B cell (primary cell): ENCODE measurements around the gene KIAA1586. TPM values are rescaled to one million over a fixed set of nuclear protein-coding genes. Genes with fewer than 3 reads are reported as not detected.

Experiments
- ATAC-seq: fragments of 200-7000 bp; cut with Tn5 transposase; one replicate; pipeline ENCODE4 v1.10.0; 2021; ENCODE audit warnings: low read depth, mild to moderate bottlenecking, moderate number of reproducible peaks, moderate library complexity
- CTCF ChIA-PET: fragments of 350-600 bp; sonication (Branson Sonifier 250); formaldehyde crosslinking; loops from one replicate; lab custom pipeline; 2021; ENCODE audit warnings: antibody characterized with exemption, inconsistent platforms; lab: Charles Lee
- POLR2A ChIA-PET: fragments of 350-600 bp; sonication (Branson Sonifier 250); formaldehyde crosslinking; loops from one replicate; lab custom pipeline; 2021; ENCODE audit warnings: antibody characterized with exemption; lab: Charles Lee
- DNase-seq: peaks from one replicate; pipeline ENCODE4 v3.0.0; 2013
- H2AFZ ChIP-seq: 2 replicates; pipeline ENCODE4 v1.6.1; 2012; ENCODE audit warnings: mild to moderate bottlenecking, low read depth, low read length; ENCODE audit not compliant: insufficient read depth, poor library complexity, severe bottlenecking
- H3K27ac ChIP-seq, 2 donors: 1 replicate in 1 of 2; 2 replicates in 1 of 2; pipeline ENCODE4 v1.5.1; 2012 to 2013; ENCODE audit warnings: low read length in 2 of 2, mild to moderate bottlenecking in 2 of 2, moderate library complexity in 1 of 2
- H3K27me3 ChIP-seq, 4 experiments: fragments of 200-600 bp in 1 of 4; sonication (generic) in 1 of 4; replicated peaks in 1 of 4; 1 replicate in 2 of 4; 2 replicates in 2 of 4; pipeline versions ENCODE4 v1.6.1 to v1.7.0; 2013 to 2016; ENCODE audit warnings: low read length in 3 of 4, mild to moderate bottlenecking in 2 of 4, mixed read lengths in 1 of 4, moderate library complexity in 1 of 4; ENCODE audit not compliant: insufficient read depth in 4 of 4, control insufficient read depth in 3 of 4; ENCODE audit errors: control extremely low read depth in 1 of 4
- H3K36me3 ChIP-seq, 2 experiments: replicated peaks in 1 of 2; 1 replicate in 1 of 2; 2 replicates in 1 of 2; pipeline versions ENCODE4 v1.6.1 to v1.7.1; 2013; ENCODE audit warnings: low read length in 1 of 2; ENCODE audit not compliant: insufficient read depth in 2 of 2, control insufficient read depth in 1 of 2; ENCODE audit errors: control extremely low read depth in 1 of 2, extremely low read depth in 1 of 2
- H3K4me1 ChIP-seq, 2 donors: fragments of 200-600 bp in 1 of 2; sonication (generic) in 1 of 2; 1 replicate in 1 of 2; 2 replicates in 1 of 2; pipeline versions ENCODE4 v1.5.1 to v1.6.1; 2013 to 2017; ENCODE audit warnings: low read length in 2 of 2; ENCODE audit not compliant: control insufficient read depth in 2 of 2, insufficient read depth in 2 of 2
- H3K4me2 ChIP-seq: replicated peaks from 2 replicates; pipeline ENCODE3; 2012; ENCODE audit warnings: mild to moderate bottlenecking, low read depth, low read length; ENCODE audit not compliant: poor library complexity, severe bottlenecking
- H3K4me3 ChIP-seq, 5 experiments: fragments of 200-600 bp in 1 of 5; sonication (generic) in 1 of 5; 1 replicate in 3 of 5; 2 replicates in 2 of 5; pipeline versions ENCODE4 v1.5.1 to v1.7.0; 2011 to 2016; ENCODE audit warnings: low read length in 4 of 5, mild to moderate bottlenecking in 4 of 5, low read depth in 2 of 5, control low read depth in 1 of 5, moderate library complexity in 1 of 5; ENCODE audit not compliant: insufficient read depth in 1 of 5; ENCODE audit errors: control extremely low read depth in 1 of 5, extremely low read depth in 1 of 5
- H3K79me2 ChIP-seq: fragments of 200-600 bp; sonication (generic); one replicate; pipeline ENCODE4 v1.6.0; 2016; ENCODE audit warnings: low read length; ENCODE audit not compliant: control insufficient read depth, insufficient read depth
- H3K9ac ChIP-seq: fragments of 200-600 bp; sonication (generic); 2 replicates; pipeline ENCODE4 v1.6.1; 2017; ENCODE audit warnings: mild to moderate bottlenecking, low read length, moderate library complexity
- H3K9me3 ChIP-seq, 3 donors: one replicate each; pipeline versions ENCODE4 v1.6.1 to v1.7.1; 2013; ENCODE audit warnings: low read length in 2 of 3; ENCODE audit not compliant: control insufficient read depth in 2 of 3, insufficient read depth in 1 of 3; ENCODE audit errors: control extremely low read depth in 1 of 3
- H4K20me1 ChIP-seq: 2 replicates; pipeline ENCODE4 v1.6.0; 2012; ENCODE audit warnings: mild to moderate bottlenecking, low read length; ENCODE audit not compliant: insufficient read depth, control insufficient read depth, poor library complexity, severe bottlenecking
- H3K27ac Mint-ChIP-seq: one replicate; pipeline ENCODE4 v1.8.0; 2021; ENCODE audit warnings: mixed read lengths
- H3K27me3 Mint-ChIP-seq: one replicate; pipeline ENCODE4 v1.8.0; 2021; ENCODE audit warnings: mixed read lengths
- H3K4me1 Mint-ChIP-seq: one replicate; pipeline ENCODE4 v1.8.0; 2021; ENCODE audit warnings: mixed read lengths
- H3K4me3 Mint-ChIP-seq: one replicate; pipeline ENCODE4 v1.8.0; 2021; ENCODE audit warnings: mixed read lengths
- H3K9me3 Mint-ChIP-seq: one replicate; pipeline ENCODE4 v1.8.0; 2022; ENCODE audit warnings: mixed read lengths; ENCODE audit not compliant: insufficient read depth
- CTCF ChIP-seq: fragments of 200-600 bp; IDR thresholded peaks from one replicate; pipeline ENCODE4 v1.8.0; 2022; ENCODE audit warnings: antibody characterized with exemption, mild to moderate bottlenecking
- EZH2 ChIP-seq: IDR thresholded peaks from 2 replicates; pipeline ENCODE4 v1.6.1; 2012; ENCODE audit warnings: borderline replicate concordance, low read depth, mild to moderate bottlenecking, moderate library complexity, low read length; ENCODE audit not compliant: insufficient read depth, poor library complexity, severe bottlenecking
- WGBS: methylation state at CpG from one replicate; pipeline ENCODE4 v1.1.5; 2013; ENCODE audit warnings: missing lambda C conversion rate; ENCODE audit not compliant: insufficient coverage; 5-methylcytosine and 5-hydroxymethylcytosine counted together
- intact Hi-C: fragments of 100-400 bp; cut with micrococcal nuclease; formaldehyde crosslinking; loops from one replicate; pipeline ENCODE4 v1.10.0; 2022
- polyA plus RNA-seq: library from polyadenylated mRNA; depleted of rRNA; stranded (reverse); fragments of >200 nt; gene quantifications from 2 replicates; pipeline ENCODE4 v1.2.3, GENCODE V29; 2012
- total RNA-seq, 2 donors: library from RNA; stranded (reverse); fragments of 120-200 nt in 1 of 2; gene quantifications; 1 replicate in 1 of 2; 2 replicates in 1 of 2; pipeline versions ENCODE4 v1.2.3 to v1.2.4, GENCODE V29; 2013 to 2022

Gene KIAA1586
- total and polyA plus RNA-seq, 2 donors (not counting 1 experiment from before 2014, with no cell fraction given), result 1.2 to 16.3 TPM

- H3K4me3 Mint-ChIP-seq, result no peak overlapping the region
- Histone ChIP-seq H3K27ac (no peak overlapping the region), H3K36me3 (peaks cover 5% of the 10 kb centered on the region in 2 experiments), H2AFZ (no peak overlapping the region), H3K4me3 (no peak overlapping the region), H3K9me3 (no peaks in the 10 kb centered on the region), H3K27me3 (no peaks in the 10 kb centered on the region), H3K4me2 (no peak overlapping the region), H3K79me2 (peaks cover 16% of the 10 kb centered on the region), H3K4me1 (peaks cover 7 to 11% of the 10 kb centered on the region in 2 donors), H3K9ac (no peak overlapping the region), H4K20me1 (no peaks in the 10 kb centered on the region)
- H3K27me3 Mint-ChIP-seq, result no peaks in the 10 kb centered on the region
- intact Hi-C loops, result loop anchor here (2.0 kb wide), 1 partner anchor 41 kb away; the partner anchor contains the start of gene KIAA1586
- ChIA-PET CTCF (no interaction called here), POLR2A (no interaction called here)
- no peaks in the 10 kb centered on the region for H3K9me3 Mint-ChIP-seq
- no peak overlapping the region for H3K27ac Mint-ChIP-seq
- no peak for DNase-seq
- TF ChIP-seq CTCF, result no peak
- TF ChIP-seq EZH2, result no peak
- WGBS, result no CpG with 5 or more reads among the region's 4 CpGs
- ATAC-seq, result no peak
- peaks cover 19% of the 10 kb centered on the region for H3K4me1 Mint-ChIP-seq
These were observed 41.4 kb downstream of the KIAA1586 start for GRCh38 chr6:57087916-57088315.

DNA sequence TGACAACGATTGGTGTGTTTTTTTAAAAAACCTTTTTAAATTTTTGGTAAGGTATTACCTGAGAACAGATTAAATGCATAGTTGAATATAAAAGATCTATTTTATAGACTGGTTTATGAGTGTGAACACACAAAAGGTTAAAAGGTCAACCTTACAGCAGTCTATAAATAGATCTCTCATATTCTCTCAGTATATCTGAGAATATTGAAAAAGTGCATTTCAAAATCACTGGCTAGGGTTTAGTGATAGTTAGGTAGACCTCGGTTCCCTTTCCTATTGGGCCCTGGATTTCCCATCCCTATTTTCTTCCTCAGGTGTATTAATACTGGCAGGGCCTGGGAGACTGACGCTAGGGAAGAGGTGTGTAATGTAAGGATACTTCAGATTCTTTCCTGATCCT lies 42.8 kb downstream of the KIAA1586 start:
- H3K4me3 ChIP-seq, result peak overlapping the region in 4 of 5 experiments; percentile 54 to 66 (median 59)
- peak overlapping the region; percentile 69 for H3K9ac ChIP-seq

More for the DNA sequence above, 42.8 kb downstream of the KIAA1586 start:
- ChIA-PET CTCF (no interaction called here), POLR2A (interaction anchor here (0.6 to 1.1 kb wide), 3 partner anchors 18 to 92 kb away, joined by 4 to 7 read pairs (median 5); partner anchors contain the start of gene BAG2)
- TF ChIP-seq EZH2 (no peak), CTCF (no peak)
- no peak overlapping the region for H3K27ac Mint-ChIP-seq
- H3K79me2 ChIP-seq, result peaks cover 27% of the 10 kb centered on the region
- WGBS, result no CpG with 5 or more reads among the region's 3 CpGs
- peaks cover 11 to 14% of the 10 kb centered on the region in 2 donors for H3K4me1 ChIP-seq
- peaks cover 5% of the 10 kb centered on the region for H4K20me1 ChIP-seq
- intact Hi-C loops, result loop anchor here (1.0 to 2.0 kb wide), 3 partner anchors 42 to 228 kb away; partner anchors contain the start of genes BAG2, KIAA1586 and PRIM2
- H3K9me3 Mint-ChIP-seq, result no peaks in the 10 kb centered on the region
- no peaks in the 10 kb centered on the region for H3K9me3 ChIP-seq
- peak overlapping the region; percentile 85 for H3K4me3 Mint-ChIP-seq
- no peak for ATAC-seq
- H3K27me3 ChIP-seq, result no peaks in the 10 kb centered on the region
- peak overlapping the region; percentile 75 for H3K4me2 ChIP-seq
- H3K27ac ChIP-seq, result no peak overlapping the region
- DNase-seq, result no peak
- H3K4me1 Mint-ChIP-seq, result peaks cover 27% of the 10 kb centered on the region
- H3K36me3 ChIP-seq, result peaks cover 5 to 9% of the 10 kb centered on the region in 2 experiments
- H2AFZ ChIP-seq, result peak overlapping the region; percentile 75
- no peaks in the 10 kb centered on the region for H3K27me3 Mint-ChIP-seq
